ENCODE data around the gene ACAP3.

Gene ACAP3

GRCh38 chr1:1314678-1315335 lies 7.1 kb upstream of the ACAP3 start:
- in situ Hi-C loops (cut with MboI; ENCODE audit: low sequenced_read_pairs): no loop called here

- in situ Hi-C loops (cut with MboI; ENCODE audit: low sequenced_read_pairs): no loop called here
These were observed 6.5 kb upstream of the ACAP3 start for GRCh38 chr1:1314237-1314586.

- in situ Hi-C loops (cut with MboI; ENCODE audit: low sequenced_read_pairs): no loop called here
These were observed 5.9 kb upstream of the ACAP3 start for GRCh38 chr1:1313500-1314236.

- in situ Hi-C loops (cut with MboI; ENCODE audit: low sequenced_read_pairs): no loop called here
These were observed 5.0 kb upstream of the ACAP3 start for GRCh38 chr1:1312450-1313314.

- in situ Hi-C loops (cut with MboI; ENCODE audit: low sequenced_read_pairs): no loop called here
These were observed 3.7 kb upstream of the ACAP3 start for GRCh38 chr1:1311107-1312104.

GRCh38 chr1:1310476-1311053 lies 2.8 kb upstream of the ACAP3 start:
- in situ Hi-C loops (cut with MboI; ENCODE audit: low sequenced_read_pairs): no loop called here

- in situ Hi-C loops (cut with MboI; ENCODE audit: low sequenced_read_pairs): no loop called here
These were observed 2.3 kb upstream of the ACAP3 start for GRCh38 chr1:1310109-1310385.

GRCh38 chr1:1309251-1310108 lies 1.8 kb upstream of the ACAP3 start:
- in situ Hi-C loops (cut with MboI; ENCODE audit: low sequenced_read_pairs): no loop called here

GRCh38 chr1:1308756-1309250 lies 1.1 kb upstream of the ACAP3 start:
- in situ Hi-C loops (cut with MboI; ENCODE audit: low sequenced_read_pairs): no loop called here

GRCh38 chr1:1307261-1307922 lies 338 bp downstream of the ACAP3 start:
- in situ Hi-C loops (cut with MboI; ENCODE audit: low sequenced_read_pairs): no loop called here

- in situ Hi-C loops (cut with MboI; ENCODE audit: low sequenced_read_pairs): no loop called here
These were observed 969 bp downstream of the ACAP3 start for GRCh38 chr1:1306661-1307260.

GRCh38 chr1:1306070-1306660 lies 1.6 kb downstream of the ACAP3 start:
- in situ Hi-C loops (cut with MboI; ENCODE audit: low sequenced_read_pairs): no loop called here

- in situ Hi-C loops (cut with MboI; ENCODE audit: low sequenced_read_pairs): no loop called here
These were observed 2.2 kb downstream of the ACAP3 start for GRCh38 chr1:1305300-1306069.

GRCh38 chr1:1304331-1305299 lies 3.1 kb downstream of the ACAP3 start:
- in situ Hi-C loops (cut with MboI; ENCODE audit: low sequenced_read_pairs): no loop called here

GRCh38 chr1:1303736-1304135 lies 4.0 kb downstream of the ACAP3 start:
- in situ Hi-C loops (cut with MboI; ENCODE audit: low sequenced_read_pairs): no loop called here

- in situ Hi-C loops (cut with MboI; ENCODE audit: low sequenced_read_pairs): no loop called here
These were observed 4.7 kb downstream of the ACAP3 start for GRCh38 chr1:1302951-1303509.
